K562 treated with DMSO at 1 percent for 48 hours (cell line): ENCODE results near the gene SIRPB1. TPM values are rescaled to one million over a fixed set of nuclear protein-coding genes. Genes with fewer than 3 reads are reported as not detected.

Source experiments
- total RNA-seq: library from RNA; unstranded; fragments of 300-600 nt; gene quantifications from 2 replicates; pipeline ENCODE4 v1.2.3, GENCODE V29; 2022; ENCODE audit warnings: low replicate concordance; ENCODE audit errors: extremely low read depth

SIRPB1 gene
- total RNA-seq = not detected in 2 replicates

GRCh38 chr20:1619861-1620444 is at the start of gene SIRPB1:
TSS of gene SIRPB1 (minus strand) at chr20:1620009. CDS start at chr20:1619944, 65 bp downstream.

DNA sequence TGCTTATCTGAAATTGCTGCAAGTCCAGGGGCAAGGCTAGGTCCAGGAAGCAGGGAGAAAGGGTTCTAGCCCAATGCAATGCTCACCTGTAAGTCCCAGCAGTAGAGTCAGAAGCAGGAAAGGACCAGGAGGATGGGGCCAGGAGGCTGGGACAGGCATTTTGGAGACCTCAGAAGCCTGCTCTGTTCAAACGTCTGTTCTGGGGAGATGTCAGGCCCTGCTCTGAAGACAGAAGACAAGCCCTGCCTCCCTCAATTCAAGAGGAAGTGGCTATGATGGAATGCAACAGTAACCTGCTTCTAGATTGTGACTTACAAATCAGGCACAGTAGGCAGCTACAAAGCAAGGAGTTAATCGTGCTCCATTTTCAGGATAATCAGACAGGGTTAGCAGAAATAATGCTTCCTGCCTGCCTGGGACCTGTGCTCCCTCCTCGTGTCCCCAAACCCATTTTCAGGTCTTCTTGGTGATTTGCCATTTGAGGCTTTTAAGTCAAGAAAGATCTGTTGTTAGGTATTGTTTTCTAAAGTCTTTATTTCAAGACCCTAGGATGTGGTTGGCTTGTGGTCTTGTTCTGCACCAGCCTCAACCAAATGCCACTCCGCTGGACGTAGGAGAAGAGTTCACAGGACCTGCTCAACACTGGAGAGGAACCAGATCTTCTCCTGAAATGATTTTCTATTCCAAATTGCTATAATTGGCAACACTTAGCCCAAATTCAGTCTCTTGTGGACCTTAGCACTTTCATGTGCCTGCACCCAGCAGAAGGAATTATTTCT is 37.9 kb upstream of the SIRPB1 start, which contains the start of gene SIRPG:
Gene SIRPG (minus strand): TSS at position 224 of the 779 bp plus-strand sequence. CDS start 65 bp downstream, at position 159.

Other genes starting within 250 kb of the SIRPB1 start
- gene FKBP1A, start 227.0 kb downstream of the SIRPB1 start, total RNA-seq = not detected in 2 replicates
- not detected in 2 replicates for gene NSFL1C, start 153.2 kb downstream of the SIRPB1 start, total RNA-seq
- gene SIRPB2, start 128.6 kb downstream of the SIRPB1 start, total RNA-seq = not detected in 2 replicates
- gene SIRPD, start 62.3 kb downstream of the SIRPB1 start, total RNA-seq = not detected in 2 replicates
- not detected in 2 replicates for gene SIRPG, start 37.8 kb upstream of the SIRPB1 start, total RNA-seq